HG03280 (cell line): Measurements from ENCODE around the gene WARS2.

Source experiments
- ATAC-seq: cut with Tn5 transposase; IDR thresholded peaks from one replicate; pipeline ENCODE4 v1.9.1; 2021; ENCODE audit warnings: mild to moderate bottlenecking, moderate library complexity; ENCODE audit not compliant: unreplicated experiment

WARS2 gene

DNA sequence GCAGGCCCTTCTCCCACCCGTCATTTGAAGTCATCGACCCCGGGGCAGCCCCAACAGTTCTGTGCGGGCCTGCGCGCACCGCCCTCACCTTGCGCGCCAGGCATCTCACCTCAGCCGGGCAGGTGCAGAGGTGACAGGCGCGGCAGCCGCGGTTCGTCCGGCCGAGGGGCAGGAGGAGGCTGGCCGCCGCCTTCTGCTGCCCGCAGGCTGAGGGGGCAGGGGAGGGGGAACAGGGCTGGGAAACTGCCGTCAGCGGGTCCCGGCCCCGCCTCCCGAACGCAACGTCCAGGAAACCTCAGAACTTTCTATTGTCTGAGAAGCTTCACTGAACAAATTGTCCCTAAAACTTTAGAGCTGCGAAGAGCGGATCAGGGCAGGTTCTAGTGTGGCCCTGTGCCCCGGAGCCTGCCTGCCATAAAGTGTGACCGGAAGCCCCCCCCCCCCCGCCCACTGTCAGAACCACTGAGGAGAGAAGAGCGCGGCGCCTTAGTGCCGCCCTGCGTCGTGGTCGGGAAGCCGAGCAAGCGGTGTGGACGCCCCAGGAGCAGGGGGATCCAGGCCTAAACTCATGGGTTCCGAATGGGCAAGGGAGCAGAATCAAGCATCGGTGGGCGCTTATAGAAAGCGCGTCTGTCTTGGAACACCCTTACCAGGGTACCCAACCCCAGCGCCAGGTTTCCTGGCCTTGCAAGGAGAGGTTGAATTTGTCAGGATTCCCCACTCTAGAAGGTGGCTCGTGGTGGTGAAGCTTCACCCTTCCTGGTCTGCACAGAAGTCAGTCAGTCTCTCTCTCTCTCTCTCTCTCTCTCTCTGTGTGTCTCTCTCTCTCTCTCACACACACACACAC lies 139.0 kb downstream of the WARS2 start:
- ATAC-seq = no peak

DNA sequence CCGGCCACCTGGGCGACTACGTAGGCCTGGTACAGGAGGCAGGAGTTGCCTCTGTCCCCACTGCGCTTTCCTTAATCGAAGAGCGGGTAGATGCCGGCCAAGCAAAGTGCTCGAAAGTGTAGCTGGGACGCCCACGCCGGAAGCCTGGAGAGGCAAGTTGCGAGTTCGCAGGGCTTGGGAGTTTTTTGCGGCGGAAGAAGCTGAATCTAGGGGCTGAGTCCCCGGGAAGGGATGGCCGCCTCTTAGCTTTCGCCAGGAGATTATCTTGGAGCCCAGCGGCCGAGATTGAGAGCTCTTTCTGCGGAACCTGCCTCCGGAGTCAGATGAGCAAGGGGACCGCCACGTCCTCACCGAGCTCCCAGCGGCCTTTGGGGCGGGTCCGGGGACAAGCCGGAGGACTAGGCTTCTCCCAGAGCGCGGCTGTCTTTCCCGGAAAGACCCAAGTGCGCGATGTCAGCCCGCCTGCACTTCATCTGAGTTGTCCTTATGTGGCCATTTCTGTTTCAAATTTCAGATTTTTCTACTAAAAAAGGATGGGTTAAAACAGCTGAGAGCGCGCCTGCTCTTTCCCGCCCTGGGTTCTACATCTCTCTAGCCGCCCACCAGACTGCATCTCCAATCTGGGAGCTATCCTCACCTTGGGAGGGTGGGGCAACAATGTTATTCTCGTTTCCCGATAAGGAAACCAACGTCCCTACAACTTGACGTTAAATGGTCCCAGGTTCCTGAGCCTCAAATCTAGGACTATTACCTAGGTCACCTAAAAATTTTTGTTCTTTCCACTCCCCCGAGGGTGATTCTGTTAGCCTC lies 139.9 kb downstream of the WARS2 start:
- no peak for ATAC-seq

GRCh38 chr1:118999348-119000071 lies 140.9 kb downstream of the WARS2 start:
- ATAC-seq = no peak

- no peak for ATAC-seq
Observed at GRCh38 chr1:118998171-118998570, 142.3 kb downstream of the WARS2 start.

- no peak for ATAC-seq
Observed at GRCh38 chr1:118997225-118997624, 143.2 kb downstream of the WARS2 start.

GRCh38 chr1:118995312-118996016 lies 145.0 kb downstream of the WARS2 start:
- no peak for ATAC-seq

DNA sequence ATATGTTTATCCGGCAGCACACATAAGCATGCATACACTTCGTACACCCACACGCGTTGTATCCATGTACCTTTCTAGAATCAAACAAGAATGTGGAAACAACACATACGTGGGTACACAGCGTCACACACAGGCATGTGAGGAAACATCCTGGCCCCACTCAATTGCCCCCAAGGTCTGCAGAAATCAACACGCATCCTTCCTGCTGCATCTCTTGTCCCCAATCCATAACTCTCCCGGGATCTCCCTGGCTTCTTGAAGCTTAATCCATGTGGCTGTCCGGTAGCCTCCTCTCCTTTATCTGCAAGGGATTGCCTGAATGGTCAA lies 146.8 kb downstream of the WARS2 start:
- ATAC-seq = no peak

DNA sequence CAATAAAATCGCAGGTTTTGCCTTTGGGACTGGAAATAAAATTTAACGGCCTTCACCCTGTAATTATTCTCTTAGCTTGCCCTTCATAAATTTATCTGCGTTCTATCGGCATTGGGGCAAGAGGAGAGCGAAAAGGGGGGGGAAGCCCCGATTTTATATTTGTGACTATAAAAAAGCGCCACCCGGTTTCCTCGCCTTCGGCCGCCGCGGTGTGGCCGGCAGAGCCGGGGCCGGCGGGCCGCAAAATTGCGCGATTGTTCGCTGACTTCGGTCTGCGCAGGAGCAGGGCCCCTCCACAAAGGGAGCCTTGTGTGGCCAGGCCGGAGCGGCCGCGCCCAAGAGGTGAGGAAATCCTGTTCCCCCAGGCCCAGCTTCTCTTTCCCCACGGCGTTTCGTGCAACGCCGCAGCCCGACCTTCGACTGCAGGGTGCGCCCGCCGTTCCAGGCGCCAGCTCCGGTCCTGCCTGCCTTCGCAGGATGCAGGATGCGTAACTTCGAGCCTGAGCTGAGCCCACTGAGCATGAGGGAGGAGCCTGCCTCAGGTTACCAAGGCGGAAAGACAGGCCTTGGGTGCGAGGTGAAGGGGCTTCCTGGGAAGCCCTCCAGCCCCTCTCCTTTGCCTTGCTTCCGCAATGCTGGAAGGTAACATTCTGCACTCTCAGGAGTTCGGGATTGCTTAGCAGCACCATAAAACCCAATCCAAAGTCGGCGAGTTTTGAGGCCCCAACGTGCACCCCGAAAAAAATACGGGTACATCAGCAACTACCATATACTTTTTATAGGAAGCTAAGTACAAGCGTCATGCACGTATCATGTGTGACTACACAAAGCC lies 147.4 kb downstream of the WARS2 start:
- no peak for ATAC-seq

DNA sequence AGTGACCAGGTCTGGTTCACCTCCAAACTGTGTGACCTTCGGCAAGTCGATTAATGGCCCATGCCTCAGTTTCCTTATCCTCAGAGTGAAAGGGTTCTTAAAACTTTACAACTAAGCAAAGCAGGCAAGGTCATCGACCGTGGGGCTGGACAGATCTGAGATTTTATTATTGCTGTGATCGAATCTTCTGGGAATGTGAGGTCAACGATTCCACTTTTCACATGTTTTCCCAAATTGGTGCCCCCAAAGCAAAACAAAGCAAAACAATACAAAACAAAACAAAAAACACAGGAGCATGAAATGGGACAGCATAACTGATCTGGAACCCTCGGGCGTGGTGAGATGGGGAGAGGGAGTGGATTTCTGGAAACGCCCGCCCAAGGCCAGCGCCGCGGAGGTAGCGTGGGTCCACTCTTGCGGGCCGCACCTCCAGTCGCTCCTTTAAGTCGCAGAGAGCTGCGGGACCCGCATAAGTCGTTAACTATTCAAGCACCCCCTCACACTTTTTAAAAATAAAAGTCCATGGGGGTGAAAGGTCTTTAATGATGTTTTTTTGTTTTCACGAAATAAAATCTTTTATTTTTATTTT lies 148.1 kb downstream of the WARS2 start:
- ATAC-seq = no peak

DNA sequence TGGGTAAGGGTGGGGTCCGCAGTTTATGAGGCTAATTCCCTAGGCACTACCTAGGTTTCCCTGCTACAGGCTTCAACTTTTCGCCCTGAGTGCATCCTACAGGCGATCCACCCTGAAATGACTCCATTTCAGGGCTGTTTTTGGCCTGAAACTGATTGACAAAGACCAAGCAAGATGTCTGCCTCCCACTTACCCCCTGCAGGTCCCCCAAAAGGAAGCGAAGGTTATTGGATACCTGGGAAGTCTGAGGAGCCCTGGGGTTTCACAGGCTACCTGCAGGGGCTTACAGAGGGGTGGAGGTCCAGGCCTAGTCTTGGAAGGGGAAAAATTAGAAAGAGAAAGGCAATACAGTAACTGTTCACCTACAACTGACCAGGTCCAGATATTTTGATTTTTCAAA lies 149.0 kb downstream of the WARS2 start:
- no peak for ATAC-seq

- ATAC-seq = no peak
Observed at GRCh38 chr1:118990513-118991152, 149.8 kb downstream of the WARS2 start.

DNA sequence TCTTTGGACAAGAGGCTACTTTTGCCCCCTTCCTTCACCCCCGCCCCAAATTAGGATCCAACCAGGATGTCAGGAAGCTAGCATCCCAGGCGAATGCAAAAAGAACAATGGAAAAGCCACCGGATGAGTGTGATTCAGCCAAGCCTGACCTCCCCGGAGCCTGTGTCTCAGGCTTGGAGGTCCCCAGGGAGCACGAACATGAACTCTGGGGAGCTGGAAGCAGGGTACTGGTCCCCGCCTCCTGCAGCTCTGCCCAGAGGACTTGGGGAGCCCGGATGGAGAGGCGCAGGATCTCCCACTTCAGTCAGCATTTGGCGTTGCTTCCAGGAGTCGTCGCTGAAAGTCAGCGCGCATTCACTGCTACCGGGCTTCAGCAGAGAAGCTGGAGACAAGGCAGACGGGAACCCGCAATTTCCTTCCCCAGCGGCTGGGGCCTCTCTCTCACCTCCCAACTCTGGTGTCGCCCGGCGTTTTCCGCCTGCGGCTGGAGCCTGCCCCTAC lies 150.5 kb downstream of the WARS2 start:
- ATAC-seq = no peak

DNA sequence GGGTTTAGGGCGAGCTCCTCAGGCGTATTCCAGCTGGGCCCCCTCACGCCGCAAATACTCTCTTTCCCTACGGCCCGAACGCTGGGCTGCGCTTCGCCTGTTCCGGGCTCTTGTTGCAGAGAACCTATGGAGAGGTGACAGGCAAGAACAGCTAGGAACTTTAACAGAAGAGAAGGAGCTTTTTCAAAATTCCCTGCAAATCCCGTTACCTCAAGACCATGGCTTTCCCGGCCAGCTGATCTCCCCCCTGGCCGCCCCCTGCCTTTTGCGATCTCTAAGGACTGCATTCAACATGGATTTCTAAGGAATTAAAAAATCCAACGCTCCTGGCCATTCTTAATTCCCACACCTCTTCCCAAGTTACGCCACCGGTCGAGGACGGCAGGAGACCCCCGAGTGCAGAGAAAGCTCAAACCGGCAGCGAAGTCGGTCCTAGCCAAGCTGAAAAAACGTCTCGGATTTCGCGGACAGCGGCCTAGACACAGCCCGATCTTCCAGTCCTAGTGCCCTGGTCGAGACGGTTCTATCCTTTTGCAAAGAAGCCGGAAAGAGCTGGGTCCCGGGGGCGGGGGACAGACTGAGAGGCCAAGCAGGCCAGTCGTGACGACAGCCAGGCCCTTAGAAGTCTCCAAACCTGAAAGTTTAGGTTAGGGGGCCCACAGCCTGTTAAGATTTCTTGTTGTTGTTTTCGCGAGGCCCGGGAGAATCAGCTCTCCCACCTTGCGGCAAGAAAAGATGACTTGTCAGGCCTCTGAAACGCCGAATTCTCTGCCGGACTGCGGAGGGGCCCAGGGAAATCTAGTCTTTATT lies 151.2 kb downstream of the WARS2 start:
- ATAC-seq = no peak

GRCh38 chr1:118988186-118989005 lies 152.1 kb downstream of the WARS2 start, which contains the start of gene TBX15:
Gene TBX15, minus strand, starts transcription at chr1:118988343. Its CDS starts 548 bp downstream, at chr1:118987795.
- no peak for ATAC-seq

- no peak for ATAC-seq
Observed at GRCh38 chr1:118987468-118988185, 152.8 kb downstream of the WARS2 start.
